DND-41 (cell line): ENCODE results near the gene HLA-B.

Source experiments
- ATAC-seq: fragments of 200-7000 bp; cut with Tn5 transposase; 3 replicates; pipeline ENCODE4 v1.9.1; 2021; ENCODE audit warnings: low read depth; ENCODE audit not compliant: insufficient read depth
- DNase-seq: peaks from one replicate; pipeline ENCODE4 v3.0.0-alpha.2; 2020
- H2AFZ ChIP-seq: 2 replicates; pipeline ENCODE4 v1.6.0; 2012; ENCODE audit warnings: low read depth, low read length
- H3K27ac ChIP-seq: 2 replicates; pipeline ENCODE4 v1.5.1; 2012; ENCODE audit warnings: low read length, inconsistent platforms
- H3K27me3 ChIP-seq: fragments of 200-600 bp; sonication (generic); 2 replicates; pipeline ENCODE4 v1.6.0; 2012; ENCODE audit warnings: low read length, mild to moderate bottlenecking, inconsistent platforms; ENCODE audit not compliant: insufficient read depth, poor library complexity
- H3K36me3 ChIP-seq: 2 replicates; pipeline ENCODE4 v1.5.1; 2012; ENCODE audit warnings: low read length, inconsistent platforms; ENCODE audit not compliant: insufficient read depth
- H3K4me1 ChIP-seq: 2 replicates; pipeline ENCODE4 v1.5.1; 2012; ENCODE audit warnings: mild to moderate bottlenecking, low read length; ENCODE audit not compliant: insufficient read depth
- H3K4me2 ChIP-seq: 2 replicates; pipeline ENCODE4 v1.6.0; 2012; ENCODE audit warnings: mild to moderate bottlenecking, moderate library complexity, low read length, inconsistent platforms; ENCODE audit not compliant: insufficient read depth
- H3K4me3 ChIP-seq, 2 experiments: fragments of 200-600 bp in 1 of 2; shearing (Covaris generic) in 1 of 2; 2 replicates each; pipeline ENCODE4 v1.5.1; 2012 to 2016; ENCODE audit warnings: inconsistent platforms in 2 of 2, low read length in 2 of 2, mild to moderate bottlenecking in 2 of 2, low read depth in 1 of 2, moderate library complexity in 1 of 2
- H3K79me2 ChIP-seq: 2 replicates; pipeline ENCODE4 v1.6.0; 2012; ENCODE audit warnings: low read length, inconsistent platforms; ENCODE audit not compliant: insufficient read depth
- H3K9ac ChIP-seq: 2 replicates; pipeline ENCODE4 v1.6.0; 2012; ENCODE audit warnings: low read depth, mild to moderate bottlenecking, inconsistent platforms, low read length, moderate library complexity
- H3K9me3 ChIP-seq: 2 replicates; pipeline ENCODE4 v1.5.1; 2012; ENCODE audit warnings: low read length, moderate library complexity, mild to moderate bottlenecking, inconsistent platforms; ENCODE audit not compliant: insufficient read depth, severe bottlenecking
- H4K20me1 ChIP-seq: 2 replicates; pipeline ENCODE4 v1.6.0; 2012; ENCODE audit warnings: low read length; ENCODE audit not compliant: insufficient read depth
- EZH2 ChIP-seq: IDR thresholded peaks from 3 replicates; pipeline ENCODE4 v1.6.1; 2012; ENCODE audit warnings: borderline replicate concordance, low read depth, mild to moderate bottlenecking, moderate library complexity, low read length, inconsistent platforms; ENCODE audit not compliant: severe bottlenecking
- TF ChIP-seq, protein P1 (sequence below): IDR thresholded peaks from 2 replicates; pipeline ENCODE4 v1.5.1; 2012; ENCODE audit warnings: borderline replicate concordance, low read length, moderate library complexity, mild to moderate bottlenecking; ENCODE audit not compliant: poor library complexity, severe bottlenecking; ENCODE audit errors: extremely low read depth

Gene HLA-B

GRCh38 chr6:31308845-31309175 is 48.2 kb downstream of the HLA-B start:
- Histone ChIP-seq H4K20me1 (no peaks in the 10 kb centered on the region), H3K9ac (no peak overlapping the region), H3K4me2 (no peak overlapping the region), H3K36me3 (no peaks in the 10 kb centered on the region), H3K4me1 (no peaks in the 10 kb centered on the region), H3K79me2 (no peaks in the 10 kb centered on the region), H3K27me3 (peaks cover 8% of the 10 kb centered on the region), H2AFZ (no peak overlapping the region), H3K27ac (no peak overlapping the region), H3K4me3 (no peak overlapping the region), H3K9me3 (no peaks in the 10 kb centered on the region)
- DNase-seq (no peak), ATAC-seq (no peak)
- no peak for TF ChIP-seq EZH2
- TF ChIP-seq, protein P1, sequence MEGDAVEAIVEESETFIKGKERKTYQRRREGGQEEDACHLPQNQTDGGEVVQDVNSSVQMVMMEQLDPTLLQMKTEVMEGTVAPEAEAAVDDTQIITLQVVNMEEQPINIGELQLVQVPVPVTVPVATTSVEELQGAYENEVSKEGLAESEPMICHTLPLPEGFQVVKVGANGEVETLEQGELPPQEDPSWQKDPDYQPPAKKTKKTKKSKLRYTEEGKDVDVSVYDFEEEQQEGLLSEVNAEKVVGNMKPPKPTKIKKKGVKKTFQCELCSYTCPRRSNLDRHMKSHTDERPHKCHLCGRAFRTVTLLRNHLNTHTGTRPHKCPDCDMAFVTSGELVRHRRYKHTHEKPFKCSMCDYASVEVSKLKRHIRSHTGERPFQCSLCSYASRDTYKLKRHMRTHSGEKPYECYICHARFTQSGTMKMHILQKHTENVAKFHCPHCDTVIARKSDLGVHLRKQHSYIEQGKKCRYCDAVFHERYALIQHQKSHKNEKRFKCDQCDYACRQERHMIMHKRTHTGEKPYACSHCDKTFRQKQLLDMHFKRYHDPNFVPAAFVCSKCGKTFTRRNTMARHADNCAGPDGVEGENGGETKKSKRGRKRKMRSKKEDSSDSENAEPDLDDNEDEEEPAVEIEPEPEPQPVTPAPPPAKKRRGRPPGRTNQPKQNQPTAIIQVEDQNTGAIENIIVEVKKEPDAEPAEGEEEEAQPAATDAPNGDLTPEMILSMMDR: no peak

- H3K4me1 ChIP-seq: no peaks in the 10 kb centered on the region
- H3K9me3 ChIP-seq: no peaks in the 10 kb centered on the region
- H3K27me3 ChIP-seq: peaks cover 12% of the 10 kb centered on the region
- DNase-seq: no peak
- H4K20me1 ChIP-seq: no peaks in the 10 kb centered on the region
- H3K36me3 ChIP-seq: no peaks in the 10 kb centered on the region
- no peak overlapping the region for H3K9ac ChIP-seq
- H3K4me2 ChIP-seq: no peak overlapping the region
- H3K27ac ChIP-seq: no peak overlapping the region
- no peak overlapping the region for H3K4me3 ChIP-seq
- no peak for ATAC-seq
- no peaks in the 10 kb centered on the region for H3K79me2 ChIP-seq
- TF ChIP-seq EZH2: no peak
- TF ChIP-seq, protein P1: no peak
- no peak overlapping the region for H2AFZ ChIP-seq
These were observed 48.7 kb downstream of the HLA-B start for GRCh38 chr6:31308050-31308844.

GRCh38 chr6:31307669-31308049 is 49.3 kb downstream of the HLA-B start:
- no peaks in the 10 kb centered on the region for H3K4me1 ChIP-seq
- TF ChIP-seq, protein P1: no peak
- no peak overlapping the region for H3K27ac ChIP-seq
- no peak overlapping the region for H3K4me3 ChIP-seq
- H3K36me3 ChIP-seq: no peaks in the 10 kb centered on the region
- no peaks in the 10 kb centered on the region for H4K20me1 ChIP-seq
- no peaks in the 10 kb centered on the region for H3K79me2 ChIP-seq
- DNase-seq (no peak), ATAC-seq (no peak)
- H2AFZ ChIP-seq: no peak overlapping the region
- no peak overlapping the region for H3K4me2 ChIP-seq
- peaks cover 9% of the 10 kb centered on the region for H3K27me3 ChIP-seq
- no peak overlapping the region for H3K9ac ChIP-seq
- no peaks in the 10 kb centered on the region for H3K9me3 ChIP-seq
